Esophagus muscularis mucosa (tissue), 4 donors: ENCODE data around the gene PDP2.

Experiments
- CTCF ChIP-seq, 3 experiments: fragments of 200-600 bp in 2 of 3; fragments of 450-650 bp in 1 of 3; sonication (generic) in 2 of 3; IDR thresholded peaks; one replicate each; pipeline ENCODE4 v1.5.1; 2017 to 2019; ENCODE audit warnings: antibody characterized with exemption in 3 of 3, mild to moderate bottlenecking in 2 of 3, moderate library complexity in 1 of 3
- EP300 ChIP-seq: sonication (generic); formaldehyde crosslinking; IDR thresholded peaks from one replicate; pipeline ENCODE4 v1.6.1; 2017; ENCODE audit warnings: antibody characterized with exemption
- POLR2A ChIP-seq: fragments of 450-650 bp; IDR thresholded peaks from one replicate; pipeline ENCODE4 v1.6.1; 2017; ENCODE audit warnings: antibody characterized with exemption, moderate library complexity, mild to moderate bottlenecking, low read depth
- POLR2AphosphoS5 ChIP-seq, 2 donors: sonication (generic); formaldehyde crosslinking; IDR thresholded peaks; one replicate each; pipeline ENCODE4 v1.6.1; 2017; ENCODE audit warnings: antibody characterized with exemption in 2 of 2

GRCh38 chr16:66880288-66881013, at the start of gene PDP2:
- no peak for TF ChIP-seq CTCF (IDR thresholded peaks at IDR 0.05)
- TF ChIP-seq EP300, result no peak
- TF ChIP-seq POLR2AphosphoS5 (IDR thresholded peaks at IDR 0.05), result peak; percentile 81 to 87
- TF ChIP-seq POLR2A, result no peak
